Fibroblast of skin of left quadriceps (primary cell): Measurements from ENCODE around the gene GTF2H4.
"Not testable (repeated sequence)": the region's sequence is repeated elsewhere in the genome, so short reads cannot be mapped to it uniquely, and the experiment has no call there.

Experiments
- DNase-seq, 2 experiments: peaks; one replicate each; pipeline ENCODE4 v3.0.0-alpha.2; 2013; ENCODE audit warnings: low read depth in 2 of 2

The GTF2H4 gene

GRCh38 chr6:30907758-30908591 lies at the start of gene GTF2H4:
GTF2H4 (plus strand) TSS chr6:30908207.
- peak; percentile 97 to 98 for DNase-seq

GRCh38 chr6:30859726-30860125 lies 48.3 kb upstream of the GTF2H4 start:
- not testable (repeated sequence) for DNase-seq

GRCh38 chr6:30861257-30862048 lies 46.6 kb upstream of the GTF2H4 start:
- no peak for DNase-seq

GRCh38 chr6:30862156-30862875 lies 45.7 kb upstream of the GTF2H4 start:
- DNase-seq: no peak

GRCh38 chr6:30864325-30864724 lies 43.7 kb upstream of the GTF2H4 start:
- DNase-seq: no peak

GRCh38 chr6:30869241-30869749 lies 38.7 kb upstream of the GTF2H4 start:
- DNase-seq: not testable (repeated sequence)

GRCh38 chr6:30870546-30870945 lies 37.5 kb upstream of the GTF2H4 start:
- no peak for DNase-seq

- DNase-seq: no peak
Observed at GRCh38 chr6:30871592-30872183, 36.3 kb upstream of the GTF2H4 start.

- DNase-seq: no peak
Observed at GRCh38 chr6:30873137-30873640, 34.8 kb upstream of the GTF2H4 start.

GRCh38 chr6:30873795-30874194 lies 34.2 kb upstream of the GTF2H4 start:
- DNase-seq: not testable (repeated sequence)

GRCh38 chr6:30875244-30876038 lies 32.6 kb upstream of the GTF2H4 start:
- no peak for DNase-seq

GRCh38 chr6:30876039-30876730 lies 31.8 kb upstream of the GTF2H4 start:
- no peak for DNase-seq

- DNase-seq: peak; percentile 76 to 81
Observed at GRCh38 chr6:30877419-30878262, 30.4 kb upstream of the GTF2H4 start.

- no peak for DNase-seq
Observed at GRCh38 chr6:30879684-30880427, 28.2 kb upstream of the GTF2H4 start.

- DNase-seq: no peak
Observed at GRCh38 chr6:30880698-30881252, 27.2 kb upstream of the GTF2H4 start.

- no peak for DNase-seq
Observed at GRCh38 chr6:30881392-30882203, 26.4 kb upstream of the GTF2H4 start.

- DNase-seq: no peak
Observed at GRCh38 chr6:30882204-30882758, 25.7 kb upstream of the GTF2H4 start.
